ENCODE results near the gene ZNF417.

DNA sequence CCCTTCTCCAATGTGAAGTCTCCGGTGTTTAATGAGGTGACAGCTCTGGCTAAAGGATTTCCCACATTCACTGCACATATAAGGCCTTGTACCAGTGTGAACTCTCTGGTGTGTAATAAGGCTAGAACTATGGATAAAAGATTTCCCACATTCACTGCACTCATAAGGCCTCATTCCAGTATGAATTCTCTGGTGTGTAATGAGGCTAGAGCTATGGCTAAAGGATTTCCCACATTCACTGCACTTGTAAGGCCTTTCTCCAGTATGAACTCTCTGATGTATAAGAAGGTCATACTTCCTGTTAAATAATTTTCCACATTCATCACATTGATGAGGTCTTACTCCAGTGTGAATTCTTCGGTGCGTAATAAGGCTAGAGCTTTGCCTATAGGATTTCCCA lies 25.2 kb upstream of the ZNF417 start:
- TF ChIP-seq NFRKB (IDR thresholded peaks at IDR 0.05): no peak
- TF ChIP-seq CTBP1 (IDR thresholded peaks at IDR 0.05; ENCODE audit: borderline replicate concordance): no peak
- TF ChIP-seq BHLHE40 (IDR thresholded peaks at IDR 0.05; ENCODE audit: borderline replicate concordance): no peak
- TF ChIP-seq SUZ12 (IDR thresholded peaks at IDR 0.05): no peak
- no peak for TF ChIP-seq SP1 (IDR thresholded peaks at IDR 0.05)
- TF ChIP-seq ELF4 (IDR thresholded peaks at IDR 0.05): no peak
- no peak for TF ChIP-seq FOXA1 (IDR thresholded peaks at IDR 0.05)
- no peak for TF ChIP-seq TARDBP (IDR thresholded peaks at IDR 0.05)
- no peak for TF ChIP-seq HDGF (IDR thresholded peaks at IDR 0.05; ENCODE audit: borderline replicate concordance)

Data from HEK293T (cell line).